ENCODE results near the gene ZNF827. TPM values are rescaled to one million over a fixed set of nuclear protein-coding genes. Genes with fewer than 3 reads are reported as not detected.

The ZNF827 gene
- total RNA-seq, 1 donor from 2014 or later = 19.7 TPM

- intact Hi-C loops (cut with micrococcal nuclease) = no loop called here
Measured at GRCh38 chr4:145890689-145891088, 47.9 kb downstream of the ZNF827 start.

- intact Hi-C loops (cut with micrococcal nuclease) = loop anchor here (5.0 kb wide), 1 partner anchor 49 kb away; the partner anchor contains the start of gene ZNF827
Measured at GRCh38 chr4:145888393-145888792, 50.2 kb downstream of the ZNF827 start.

GRCh38 chr4:145887241-145887991 is 51.2 kb downstream of the ZNF827 start:
- intact Hi-C loops (cut with micrococcal nuclease) = loop anchor here (5.0 kb wide), 1 partner anchor 50 kb away; the partner anchor contains the start of gene ZNF827

- intact Hi-C loops (cut with micrococcal nuclease) = loop anchor here (5.0 kb wide), 1 partner anchor 50 kb away; the partner anchor contains the start of gene ZNF827
Measured at GRCh38 chr4:145886871-145887240, 51.8 kb downstream of the ZNF827 start.

GRCh38 chr4:145885666-145886065 is 53.0 kb downstream of the ZNF827 start:
- intact Hi-C loops (cut with micrococcal nuclease) = loop anchor here (5.0 kb wide), 1 partner anchor 52 kb away; the partner anchor contains the start of gene ZNF827

GRCh38 chr4:145884775-145885174 is 53.8 kb downstream of the ZNF827 start:
- intact Hi-C loops (cut with micrococcal nuclease) = loop anchor here (5.0 kb wide), 1 partner anchor 53 kb away; the partner anchor contains the start of gene ZNF827

- intact Hi-C loops (cut with micrococcal nuclease) = no loop called here
Measured at GRCh38 chr4:145883101-145883694, 55.4 kb downstream of the ZNF827 start.

- intact Hi-C loops (cut with micrococcal nuclease) = no loop called here
Measured at GRCh38 chr4:145882604-145883003, 56.0 kb downstream of the ZNF827 start.

- intact Hi-C loops (cut with micrococcal nuclease) = no loop called here
Measured at GRCh38 chr4:145881989-145882388, 56.6 kb downstream of the ZNF827 start.

- intact Hi-C loops (cut with micrococcal nuclease) = no loop called here
Measured at GRCh38 chr4:145881576-145881975, 57.0 kb downstream of the ZNF827 start.

GRCh38 chr4:145880355-145880960 is 58.2 kb downstream of the ZNF827 start:
- intact Hi-C loops (cut with micrococcal nuclease) = no loop called here

GRCh38 chr4:145879598-145879997 is 59.0 kb downstream of the ZNF827 start:
- intact Hi-C loops (cut with micrococcal nuclease) = no loop called here

GRCh38 chr4:145878501-145879435 is 59.9 kb downstream of the ZNF827 start:
- intact Hi-C loops (cut with micrococcal nuclease) = no loop called here

- intact Hi-C loops (cut with micrococcal nuclease) = no loop called here
Measured at GRCh38 chr4:145876531-145877180, 62.0 kb downstream of the ZNF827 start.

GRCh38 chr4:145873901-145874300 is 64.7 kb downstream of the ZNF827 start:
- intact Hi-C loops (cut with micrococcal nuclease) = no loop called here

GRCh38 chr4:145871209-145871608 is 67.4 kb downstream of the ZNF827 start:
- intact Hi-C loops (cut with micrococcal nuclease) = no loop called here

GRCh38 chr4:145870155-145871020 is 68.2 kb downstream of the ZNF827 start:
- intact Hi-C loops (cut with micrococcal nuclease) = no loop called here

GRCh38 chr4:145868637-145869409 is 69.8 kb downstream of the ZNF827 start:
- intact Hi-C loops (cut with micrococcal nuclease) = no loop called here

GRCh38 chr4:145867406-145867805 is 71.2 kb downstream of the ZNF827 start:
- intact Hi-C loops (cut with micrococcal nuclease) = no loop called here
